Islet of Langerhans (tissue), 1 donor: Measurements from ENCODE around the gene GSTP1.
"Not testable (repeated sequence)": the region's sequence is repeated elsewhere in the genome, so short reads cannot be mapped to it uniquely, and the experiment has no call there.

ENCODE experiments used
- FAIRE-seq: peaks from one replicate; lab custom pipeline; 2011; peaks lifted over from hg19 to GRCh38; lab: Jason Lieb, UNC

GSTP1 gene

GRCh38 chr11:67583247-67584204 is at the start of gene GSTP1:
Gene GSTP1 (plus strand): TSS chr11:67583812. CDS start chr11:67583844, 32 bp downstream.
- FAIRE-seq = no peak

DNA sequence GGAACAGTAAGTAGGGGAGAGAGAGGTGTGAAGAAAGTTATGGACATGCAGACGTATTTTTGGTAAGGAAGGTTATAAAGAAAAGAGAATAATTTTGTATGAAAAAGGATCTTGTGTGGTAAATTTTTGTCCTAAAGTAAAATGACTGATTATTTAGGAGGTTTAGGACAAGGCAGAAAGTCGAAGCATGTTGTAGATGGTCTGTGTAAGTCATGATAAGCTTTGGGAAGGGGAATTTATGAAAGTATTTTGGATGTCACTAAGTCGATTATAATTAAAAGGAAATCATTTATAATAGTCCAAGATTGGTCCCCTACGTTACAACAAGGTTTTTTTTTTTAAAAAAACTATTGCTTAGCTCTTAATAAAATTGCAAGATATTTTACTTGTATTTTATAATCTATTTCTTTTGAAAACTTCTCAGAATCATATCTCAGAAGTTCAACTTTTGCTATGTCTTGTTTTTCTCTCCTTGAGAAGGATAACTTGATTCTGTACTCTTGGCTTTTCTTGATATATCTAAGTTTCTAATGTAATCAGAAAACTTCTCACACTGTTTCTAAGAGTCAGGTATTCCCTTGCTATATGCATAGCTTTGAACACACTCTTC is 49.4 kb upstream of the GSTP1 start:
- no peak for FAIRE-seq

- no peak for FAIRE-seq
Observed at GRCh38 chr11:67535561-67535960, 48.1 kb upstream of the GSTP1 start.

DNA sequence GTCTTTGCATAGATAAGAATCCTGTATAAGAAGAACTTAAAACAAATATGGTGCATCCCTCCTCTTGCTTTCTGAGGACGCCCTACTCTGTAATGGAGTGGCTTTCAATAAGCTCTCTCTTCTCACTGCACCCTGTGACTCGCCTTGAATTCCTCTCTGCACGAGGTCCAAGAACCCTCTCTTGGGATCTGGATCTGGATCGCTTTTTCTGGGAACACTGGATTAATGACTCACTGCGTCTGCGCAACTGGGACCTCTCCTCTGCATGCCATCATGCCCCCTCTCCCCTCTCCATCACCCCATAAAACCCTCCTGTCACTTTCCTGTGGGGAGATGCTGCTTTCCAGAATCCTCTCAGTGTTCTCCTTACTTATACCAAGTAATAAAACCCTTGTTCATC is 45.3 kb upstream of the GSTP1 start:
- no peak for FAIRE-seq

GRCh38 chr11:67538823-67539505 is 44.6 kb upstream of the GSTP1 start:
- FAIRE-seq = no peak

GRCh38 chr11:67539550-67539949 is 44.1 kb upstream of the GSTP1 start:
- no peak for FAIRE-seq

GRCh38 chr11:67541198-67541597 is 42.4 kb upstream of the GSTP1 start:
- FAIRE-seq = no peak

GRCh38 chr11:67542169-67542568 is 41.4 kb upstream of the GSTP1 start:
- FAIRE-seq = no peak

- no peak for FAIRE-seq
Observed at GRCh38 chr11:67542971-67543370, 40.6 kb upstream of the GSTP1 start.

- FAIRE-seq = no peak
Observed at GRCh38 chr11:67543585-67543984, 40.0 kb upstream of the GSTP1 start.

DNA sequence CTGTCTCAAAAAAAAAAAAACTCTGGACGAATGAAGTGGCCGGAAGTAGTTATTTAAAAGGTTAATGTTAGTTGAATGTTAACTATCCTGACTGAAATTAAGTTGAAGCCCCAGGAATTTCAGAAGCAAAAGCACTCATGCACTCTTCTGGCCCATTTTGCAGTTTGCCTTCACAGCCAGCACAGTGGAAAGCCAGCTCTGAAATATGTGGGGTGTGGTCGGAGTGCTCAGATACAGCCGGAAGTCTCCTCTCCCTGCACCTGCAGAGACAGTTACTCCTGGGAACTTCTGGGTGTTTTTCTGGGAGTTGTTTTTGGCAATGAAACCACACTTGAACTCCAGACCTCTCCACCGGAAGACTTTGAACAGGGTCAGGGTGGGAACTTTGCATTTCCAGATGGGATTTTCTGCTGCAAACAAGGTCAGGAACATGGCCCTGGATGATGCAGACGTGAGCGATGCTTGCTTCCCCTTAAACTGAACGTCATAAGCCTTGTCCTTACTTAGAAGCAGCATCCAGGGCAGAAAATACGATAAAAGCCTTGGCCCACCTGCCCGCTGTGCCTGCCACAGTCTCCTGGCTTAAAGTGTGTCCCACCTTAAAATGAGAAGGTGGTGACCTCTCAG is 38.9 kb upstream of the GSTP1 start:
- no peak for FAIRE-seq

DNA sequence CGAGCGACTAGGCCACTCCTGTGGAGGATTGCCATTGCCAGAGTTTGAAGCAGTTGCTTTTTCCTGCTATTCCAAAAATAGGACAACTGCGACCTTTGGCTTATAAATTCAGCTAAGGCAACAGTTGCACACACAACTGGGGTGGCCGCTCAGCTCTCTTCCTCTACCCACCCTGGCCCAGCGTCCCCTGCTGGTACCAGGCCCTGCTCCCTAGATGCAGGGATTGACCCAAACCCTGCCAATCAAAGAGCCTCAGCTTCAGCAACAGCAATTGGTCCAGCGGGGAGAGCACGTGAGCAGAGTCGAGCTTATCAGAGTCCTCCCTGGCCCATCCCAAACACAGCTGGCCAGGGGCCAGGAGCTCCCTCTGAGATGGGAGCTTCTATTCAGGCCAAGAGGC is 38.3 kb upstream of the GSTP1 start:
- FAIRE-seq = no peak

DNA sequence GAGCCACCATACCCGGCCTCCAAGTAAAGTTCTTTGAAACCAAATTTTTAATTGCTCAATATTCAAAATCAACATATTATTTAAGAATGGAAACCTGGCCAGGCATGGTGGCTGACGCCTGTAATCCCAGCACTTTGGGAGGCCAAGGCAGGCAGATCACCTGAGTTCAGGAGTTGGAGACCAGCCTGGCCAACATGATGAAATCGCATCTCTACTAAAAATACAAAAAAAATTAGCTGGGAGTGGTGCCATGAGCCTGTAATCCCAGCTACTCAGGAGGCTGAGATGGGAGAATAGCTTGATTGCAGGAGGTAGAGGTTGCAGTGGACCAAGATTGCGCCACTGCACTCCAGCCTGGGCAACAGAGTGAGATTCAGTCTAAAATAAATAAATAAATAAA is 35.5 kb upstream of the GSTP1 start:
- FAIRE-seq = not testable (repeated sequence)

DNA sequence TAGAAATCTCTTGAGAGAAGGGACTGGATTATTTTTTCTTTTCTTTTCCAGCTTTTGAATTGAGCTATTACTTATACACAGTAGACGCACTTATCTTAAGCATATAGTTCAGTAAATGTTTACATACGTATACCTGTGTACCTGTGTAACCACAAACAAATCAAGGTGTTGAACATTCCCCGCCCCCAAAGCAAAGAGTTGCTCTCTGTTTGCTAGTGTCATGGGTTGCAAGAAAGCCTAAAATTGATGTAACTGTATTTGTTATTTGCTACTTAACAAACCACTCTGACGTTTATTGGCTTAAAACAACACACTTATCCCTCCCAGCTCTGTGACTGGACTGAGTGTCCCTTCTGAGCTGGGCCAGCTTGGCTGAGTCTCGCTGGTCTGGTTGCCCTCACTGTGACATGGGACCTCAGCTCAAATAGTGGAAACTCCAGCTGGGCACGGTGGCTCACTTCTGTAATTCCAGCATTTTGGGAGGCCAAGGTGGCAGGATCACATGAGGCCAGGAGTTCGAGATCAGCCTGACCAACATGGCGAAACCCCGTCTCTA is 35.0 kb upstream of the GSTP1 start:
- FAIRE-seq = no peak

GRCh38 chr11:67551127-67551526 is 32.5 kb upstream of the GSTP1 start:
- no peak for FAIRE-seq

GRCh38 chr11:67551697-67552096 is 31.9 kb upstream of the GSTP1 start:
- not testable (repeated sequence) for FAIRE-seq

- FAIRE-seq = no peak
Observed at GRCh38 chr11:67556244-67556643, 27.4 kb upstream of the GSTP1 start.

- no peak for FAIRE-seq
Observed at GRCh38 chr11:67558084-67558772, 25.4 kb upstream of the GSTP1 start.

DNA sequence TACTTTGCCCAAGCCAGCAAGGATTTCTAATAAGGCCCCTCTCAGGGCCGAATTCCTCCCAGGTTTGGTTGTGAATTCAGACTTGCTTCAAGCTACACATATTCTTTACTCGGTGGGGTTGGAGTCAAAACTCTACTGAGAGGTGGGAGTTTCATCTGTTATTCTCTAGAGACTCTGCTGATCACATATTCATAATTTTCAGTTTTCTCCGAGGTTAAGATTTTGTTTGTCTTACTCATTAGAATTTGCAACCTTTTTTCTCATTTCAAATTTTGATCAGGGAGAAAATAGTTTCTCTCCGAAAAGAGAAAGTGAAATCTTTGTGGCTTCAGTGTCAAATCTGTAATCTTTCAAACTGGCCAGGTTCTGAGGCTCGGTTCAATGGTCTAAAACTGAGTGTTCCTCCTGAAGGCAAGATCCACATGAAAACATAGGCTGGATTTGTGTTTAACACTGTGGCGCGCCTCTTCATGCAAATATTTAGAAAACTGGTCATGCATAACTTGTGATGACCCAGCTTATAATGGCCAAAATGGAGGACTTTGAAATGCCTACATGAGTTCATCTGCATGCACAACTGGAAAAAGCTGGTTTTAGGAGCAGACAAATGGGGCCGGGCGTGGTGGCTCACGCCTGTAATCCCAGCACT is 21.5 kb upstream of the GSTP1 start:
- FAIRE-seq = no peak

DNA sequence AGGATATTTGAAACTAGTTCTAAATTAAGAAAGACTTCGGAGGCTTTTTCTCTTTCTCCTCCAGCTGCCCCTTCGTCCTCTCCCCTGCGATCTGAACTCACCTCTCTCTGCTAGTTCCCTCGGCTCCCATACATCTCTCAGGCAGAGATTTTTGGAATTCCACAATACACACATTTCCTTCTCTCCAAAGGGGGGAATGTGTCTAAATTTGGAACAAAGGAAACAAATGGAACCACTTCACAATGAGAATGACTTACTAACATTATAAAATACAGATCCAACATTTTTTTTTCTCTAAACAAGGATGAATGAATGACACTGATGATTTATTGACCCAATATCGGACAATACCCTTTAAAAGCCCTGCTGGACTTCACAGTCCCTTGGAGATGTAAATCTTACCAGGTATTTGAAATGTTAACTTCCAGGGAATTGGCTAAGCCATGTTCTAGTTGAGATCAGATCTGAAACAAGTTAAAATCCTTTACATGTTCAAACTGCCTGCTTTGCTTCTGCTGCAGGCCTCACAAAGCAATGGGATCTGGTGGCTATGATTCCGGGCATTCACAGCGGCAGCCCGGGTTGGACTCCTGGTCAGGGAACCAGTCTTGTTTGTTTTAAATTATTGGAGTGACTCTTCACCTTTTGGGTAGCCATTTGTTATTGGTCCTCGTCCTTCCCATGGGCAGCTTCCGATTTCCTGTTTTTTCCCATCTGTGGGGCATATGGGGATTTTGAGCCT is 20.5 kb upstream of the GSTP1 start:
- FAIRE-seq = no peak
